ENCODE results near the gene TSPAN31. TPM values are rescaled to one million over a fixed set of nuclear protein-coding genes. Genes with fewer than 3 reads are reported as not detected.

Gene TSPAN31
- total RNA-seq, 4 donors from 2014 or later = 47.1 to 115 (median 80.1) TPM

GRCh38 chr12:57737467-57738460 lies 7.1 kb upstream of the TSPAN31 start:
- TF ChIP-seq POLR2A (IDR thresholded peaks at IDR 0.05) (no peak), CTCF (IDR thresholded peaks at IDR 0.05) (peak in 2 of 5 experiments; percentile 13 to 30), EP300 (IDR thresholded peaks at IDR 0.05) (no peak)
- no peak overlapping the region for H3K27ac ChIP-seq
- WGBS, 2 donors = 20 to 24% methylated on average over 21 to 23 of the region's 110 CpGs
- DNase-seq (ENCODE audit: low spot score in 2 of 2) = no peak
- H3K4me1 ChIP-seq = peaks cover 0 to 47% (median 33%) of the 10 kb centered on the region in 4 donors
- peak overlapping the region; percentile 18 to 41 (median 26) for H3K4me3 ChIP-seq
- H3K9me3 ChIP-seq = no peaks in the 10 kb centered on the region
- peaks cover 7 to 78% of the 10 kb centered on the region in 2 donors for H3K27me3 ChIP-seq
- no peaks in the 10 kb centered on the region for H3K36me3 ChIP-seq

GRCh38 chr12:57738661-57739237 lies 6.1 kb upstream of the TSPAN31 start, which contains the start of gene AGAP2:
AGAP2 (minus strand) TSS chr12:57738742; CDS start chr12:57738246, 496 bp downstream.
- no peaks in the 10 kb centered on the region for H3K36me3 ChIP-seq
- 13 to 24% methylated on average over 34 to 36 of the region's 36 CpGs for WGBS, 2 donors
- TF ChIP-seq CTCF (IDR thresholded peaks at IDR 0.05) (no peak), POLR2A (IDR thresholded peaks at IDR 0.05) (no peak), EP300 (IDR thresholded peaks at IDR 0.05) (no peak)
- no peak within 1 kb of the TSS for H3K27ac ChIP-seq
- H3K9me3 ChIP-seq = no peaks in the 10 kb centered on the region
- DNase-seq (ENCODE audit: low spot score in 2 of 2) = no peak
- H3K27me3 ChIP-seq = peaks cover 7 to 76% of the 10 kb centered on the region in 2 donors
- H3K4me3 ChIP-seq = peak within 1 kb of the TSS; percentile 18 to 41 (median 26)
- peaks cover 0 to 47% (median 33%) of the 10 kb centered on the region in 4 donors for H3K4me1 ChIP-seq

GRCh38 chr12:57739387-57739786 lies 5.5 kb upstream of the TSPAN31 start:
- Histone ChIP-seq H3K4me3 (no peak overlapping the region), H3K4me1 (peaks cover 0 to 53% (median 33%) of the 10 kb centered on the region in 4 donors), H3K36me3 (no peaks in the 10 kb centered on the region), H3K27me3 (peaks cover 7 to 69% of the 10 kb centered on the region in 2 donors), H3K27ac (no peak overlapping the region), H3K9me3 (no peaks in the 10 kb centered on the region)
- TF ChIP-seq CTCF (IDR thresholded peaks at IDR 0.05) (no peak), EP300 (IDR thresholded peaks at IDR 0.05) (no peak), POLR2A (IDR thresholded peaks at IDR 0.05) (no peak)
- 15 to 30% methylated on average over 7 of the region's 7 CpGs for WGBS, 2 donors
- no peak for DNase-seq (ENCODE audit: low spot score in 2 of 2)

GRCh38 chr12:57739914-57740538 lies 4.8 kb upstream of the TSPAN31 start:
- Histone ChIP-seq H3K4me1 (peaks cover 0 to 54% (median 33%) of the 10 kb centered on the region in 4 donors), H3K36me3 (no peaks in the 10 kb centered on the region), H3K27me3 (peaks cover 7 to 63% of the 10 kb centered on the region in 2 donors), H3K4me3 (no peak overlapping the region), H3K27ac (no peak overlapping the region), H3K9me3 (no peaks in the 10 kb centered on the region)
- WGBS, 2 donors = 31 to 41% methylated on average over 10 of the region's 10 CpGs
- no peak for TF ChIP-seq CTCF (IDR thresholded peaks at IDR 0.05)
- TF ChIP-seq POLR2A (IDR thresholded peaks at IDR 0.05) = no peak
- no peak for TF ChIP-seq EP300 (IDR thresholded peaks at IDR 0.05)
- DNase-seq (ENCODE audit: low spot score in 2 of 2) = no peak
